ENCODE data around the gene KERA. TPM values are rescaled to one million over a fixed set of nuclear protein-coding genes. Genes with fewer than 3 reads are reported as not detected.

KERA gene
- total and polyA plus RNA-seq, 12 donors, result not detected

DNA sequence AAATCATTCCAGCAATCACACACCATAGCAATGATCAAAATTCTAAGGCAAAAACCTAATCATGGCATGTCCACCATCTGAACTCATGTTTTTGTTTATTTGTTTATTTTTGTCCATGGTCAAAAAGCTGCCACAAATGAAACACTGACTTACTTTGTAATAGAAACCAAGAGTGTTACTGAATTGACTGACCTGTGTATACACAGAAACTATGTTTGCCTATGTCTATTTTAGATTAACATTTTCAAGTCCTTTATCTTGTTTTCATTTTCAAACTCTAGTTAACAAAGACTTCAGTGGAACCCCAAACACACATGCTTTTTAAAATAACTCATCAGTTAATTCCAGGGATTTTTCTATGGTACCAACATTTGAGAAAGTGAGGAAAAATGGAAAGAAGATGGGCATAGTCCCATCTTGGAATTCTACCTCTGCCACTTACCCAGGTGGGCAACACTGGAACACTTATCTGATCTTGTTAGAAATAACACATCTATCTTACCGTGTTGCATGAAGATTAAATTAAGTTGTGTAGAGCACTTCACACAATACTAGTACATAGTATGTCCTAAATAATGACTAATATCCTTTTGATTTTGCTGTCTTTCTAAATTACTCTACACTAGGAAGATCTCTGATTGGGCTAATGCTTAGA lies 47.1 kb upstream of the KERA start:
- H3K4me1 ChIP-seq (replicated peaks in 1 of 2), result no peaks in the 10 kb centered on the region
- H3K36me3 ChIP-seq (replicated peaks in 1 of 2), result no peaks in the 10 kb centered on the region
- H3K27me3 ChIP-seq, result no peaks in the 10 kb centered on the region
- DNase-seq, result no peak
- WGBS, 4 donors, result 67 to 82% (median 77%) methylated on average over 1 of the region's 1 CpG
- peaks cover 0 to 2% (median 0%) of the 10 kb centered on the region in 3 donors for H3K9me3 ChIP-seq (replicated peaks in 1 of 3)
- H3K27ac ChIP-seq, result no peak overlapping the region
- no peak for TF ChIP-seq POLR2A (IDR thresholded peaks at IDR 0.05)
- TF ChIP-seq, protein P1, sequence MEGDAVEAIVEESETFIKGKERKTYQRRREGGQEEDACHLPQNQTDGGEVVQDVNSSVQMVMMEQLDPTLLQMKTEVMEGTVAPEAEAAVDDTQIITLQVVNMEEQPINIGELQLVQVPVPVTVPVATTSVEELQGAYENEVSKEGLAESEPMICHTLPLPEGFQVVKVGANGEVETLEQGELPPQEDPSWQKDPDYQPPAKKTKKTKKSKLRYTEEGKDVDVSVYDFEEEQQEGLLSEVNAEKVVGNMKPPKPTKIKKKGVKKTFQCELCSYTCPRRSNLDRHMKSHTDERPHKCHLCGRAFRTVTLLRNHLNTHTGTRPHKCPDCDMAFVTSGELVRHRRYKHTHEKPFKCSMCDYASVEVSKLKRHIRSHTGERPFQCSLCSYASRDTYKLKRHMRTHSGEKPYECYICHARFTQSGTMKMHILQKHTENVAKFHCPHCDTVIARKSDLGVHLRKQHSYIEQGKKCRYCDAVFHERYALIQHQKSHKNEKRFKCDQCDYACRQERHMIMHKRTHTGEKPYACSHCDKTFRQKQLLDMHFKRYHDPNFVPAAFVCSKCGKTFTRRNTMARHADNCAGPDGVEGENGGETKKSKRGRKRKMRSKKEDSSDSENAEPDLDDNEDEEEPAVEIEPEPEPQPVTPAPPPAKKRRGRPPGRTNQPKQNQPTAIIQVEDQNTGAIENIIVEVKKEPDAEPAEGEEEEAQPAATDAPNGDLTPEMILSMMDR (IDR thresholded peaks at IDR 0.05), result no peak
- intact Hi-C loops (cut with DNase I), result no loop called here
- H3K4me3 ChIP-seq, result peak overlapping the region in 1 of 4 donors; percentile 7

DNA sequence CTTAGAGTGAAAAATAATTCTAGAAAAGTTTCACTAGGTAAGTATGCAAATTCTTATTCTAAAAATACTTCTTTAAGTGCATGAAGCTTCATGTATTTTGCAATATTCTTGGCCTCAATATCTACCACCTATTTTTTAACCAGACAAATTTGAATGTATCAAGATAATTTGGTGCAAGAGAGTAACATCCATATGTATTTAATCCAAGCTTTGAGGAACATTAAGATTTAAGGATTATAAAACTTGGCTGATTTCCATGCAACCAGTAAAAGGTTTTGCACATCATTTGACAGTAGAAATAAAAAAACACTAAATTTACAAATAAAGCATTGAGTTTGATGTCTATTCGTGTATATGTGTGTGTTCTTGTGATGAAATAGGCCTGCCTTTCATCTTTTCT lies 45.8 kb upstream of the KERA start:
- 34 to 55% (median 48%) methylated on average over 1 of the region's 1 CpG for WGBS, 4 donors
- Histone ChIP-seq H3K4me1 (replicated peaks in 1 of 2) (no peaks in the 10 kb centered on the region), H3K36me3 (replicated peaks in 1 of 2) (no peaks in the 10 kb centered on the region), H3K27ac (no peak overlapping the region), H3K27me3 (no peaks in the 10 kb centered on the region), H3K4me3 (no peak overlapping the region), H3K9me3 (replicated peaks in 1 of 3) (no peaks in the 10 kb centered on the region)
- no peak for TF ChIP-seq POLR2A (IDR thresholded peaks at IDR 0.05)
- TF ChIP-seq, protein P1 (IDR thresholded peaks at IDR 0.05), result no peak
- DNase-seq, result no peak
- intact Hi-C loops (cut with DNase I), result no loop called here

- DNase-seq, result no peak
- TF ChIP-seq, protein P1 (IDR thresholded peaks at IDR 0.05), result no peak
- no peak for TF ChIP-seq POLR2A (IDR thresholded peaks at IDR 0.05)
- Histone ChIP-seq H3K9me3 (replicated peaks in 1 of 3) (no peaks in the 10 kb centered on the region), H3K36me3 (replicated peaks in 1 of 2) (no peaks in the 10 kb centered on the region), H3K27ac (no peak overlapping the region), H3K4me3 (no peak overlapping the region), H3K4me1 (replicated peaks in 1 of 2) (no peaks in the 10 kb centered on the region), H3K27me3 (no peaks in the 10 kb centered on the region)
- intact Hi-C loops (cut with DNase I), result no loop called here
Observed at GRCh38 chr12:91103101-91103500, 45.3 kb upstream of the KERA start.

- 69 to 75% (median 70%) methylated on average over 2 of the region's 2 CpGs for WGBS, 4 donors
- H3K36me3 ChIP-seq (replicated peaks in 1 of 2), result no peaks in the 10 kb centered on the region
- no peak overlapping the region for H3K4me3 ChIP-seq
- no peaks in the 10 kb centered on the region for H3K9me3 ChIP-seq (replicated peaks in 1 of 3)
- H3K27me3 ChIP-seq, result no peaks in the 10 kb centered on the region
- no peak for DNase-seq
- intact Hi-C loops (cut with DNase I), result no loop called here
- H3K4me1 ChIP-seq (replicated peaks in 1 of 2), result no peaks in the 10 kb centered on the region
- H3K27ac ChIP-seq, result no peak overlapping the region
- no peak for TF ChIP-seq POLR2A (IDR thresholded peaks at IDR 0.05)
- TF ChIP-seq, protein P1 (IDR thresholded peaks at IDR 0.05), result no peak
Observed at GRCh38 chr12:91100906-91101305, 43.1 kb upstream of the KERA start.
